IPS-15b (cell line): Measurements from ENCODE around the gene MCMBP.
A peak's percentile ranks its signal among the peaks of the same experiment; 100 is the strongest.
"Not testable (repeated sequence)": the region's sequence is repeated elsewhere in the genome, so short reads cannot be mapped to it uniquely, and the experiment has no call there.

Experiments
- H3K27me3 ChIP-seq: one replicate; pipeline ENCODE4 v1.6.1; 2013; ENCODE audit warnings: low read length; ENCODE audit not compliant: control insufficient read depth, insufficient read depth
- H3K36me3 ChIP-seq: one replicate; pipeline ENCODE4 v1.6.1; 2013; ENCODE audit warnings: low read length; ENCODE audit not compliant: control insufficient read depth, insufficient read depth
- H3K4me1 ChIP-seq: one replicate; pipeline ENCODE4 v1.6.1; 2013; ENCODE audit warnings: mild to moderate bottlenecking, low read length; ENCODE audit not compliant: control insufficient read depth, insufficient read depth
- H3K4me3 ChIP-seq: one replicate; pipeline ENCODE4 v1.5.1; 2013; ENCODE audit warnings: low read depth, low read length
- H3K9ac ChIP-seq: one replicate; pipeline ENCODE4 v1.6.1; 2013; ENCODE audit warnings: low read depth, mild to moderate bottlenecking, low read length
- H3K9me3 ChIP-seq: one replicate; pipeline ENCODE4 v1.6.1; 2013; ENCODE audit warnings: mild to moderate bottlenecking, low read length; ENCODE audit not compliant: control insufficient read depth, insufficient read depth

The MCMBP gene

GRCh38 chr10:119872610-119872859 lies at the start of gene MCMBP:
MCMBP (minus strand) TSS chr10:119872843; CDS start chr10:119872584, 259 bp downstream.
- no peaks in the 10 kb centered on the region for H3K9me3 ChIP-seq
- peaks cover 4% of the 10 kb centered on the region for H3K4me1 ChIP-seq
- peak within 1 kb of the TSS; percentile 87 for H3K9ac ChIP-seq
- no peaks in the 10 kb centered on the region for H3K27me3 ChIP-seq
- peak within 1 kb of the TSS; percentile 73 for H3K4me3 ChIP-seq
- no peaks in the 10 kb centered on the region for H3K36me3 ChIP-seq

GRCh38 chr10:119919826-119920225 lies 47.2 kb upstream of the MCMBP start:
- H3K4me1 ChIP-seq: no peaks in the 10 kb centered on the region
- no peak overlapping the region for H3K4me3 ChIP-seq
- peaks cover 25% of the 10 kb centered on the region for H3K36me3 ChIP-seq
- H3K9me3 ChIP-seq: no peaks in the 10 kb centered on the region
- H3K27me3 ChIP-seq: no peaks in the 10 kb centered on the region
- no peak overlapping the region for H3K9ac ChIP-seq

- no peaks in the 10 kb centered on the region for H3K27me3 ChIP-seq
- H3K36me3 ChIP-seq: peaks cover 23% of the 10 kb centered on the region
- no peaks in the 10 kb centered on the region for H3K9me3 ChIP-seq
- H3K4me3 ChIP-seq: no peak overlapping the region
- H3K4me1 ChIP-seq: no peaks in the 10 kb centered on the region
- no peak overlapping the region for H3K9ac ChIP-seq
Measured at GRCh38 chr10:119919271-119919670, 46.6 kb upstream of the MCMBP start.

GRCh38 chr10:119917777-119918176 lies 45.1 kb upstream of the MCMBP start:
- H3K4me3 ChIP-seq: no peak overlapping the region
- peaks cover 25% of the 10 kb centered on the region for H3K36me3 ChIP-seq
- no peaks in the 10 kb centered on the region for H3K27me3 ChIP-seq
- H3K4me1 ChIP-seq: no peaks in the 10 kb centered on the region
- no peak overlapping the region for H3K9ac ChIP-seq
- H3K9me3 ChIP-seq: no peaks in the 10 kb centered on the region

GRCh38 chr10:119910689-119911088 lies 38.0 kb upstream of the MCMBP start:
- H3K4me3 ChIP-seq: no peak overlapping the region
- H3K27me3 ChIP-seq: no peaks in the 10 kb centered on the region
- no peaks in the 10 kb centered on the region for H3K4me1 ChIP-seq
- H3K9ac ChIP-seq: no peak overlapping the region
- H3K9me3 ChIP-seq: no peaks in the 10 kb centered on the region
- peaks cover 13% of the 10 kb centered on the region for H3K36me3 ChIP-seq

- peaks cover 21% of the 10 kb centered on the region for H3K36me3 ChIP-seq
Measured at GRCh38 chr10:119908166-119908565, 35.5 kb upstream of the MCMBP start.

GRCh38 chr10:119907695-119908094 lies 35.1 kb upstream of the MCMBP start:
- not testable (repeated sequence) for H3K27me3 ChIP-seq, H3K9ac ChIP-seq, H3K4me1 ChIP-seq, H3K9me3 ChIP-seq, H3K4me3 ChIP-seq
- H3K36me3 ChIP-seq: peaks cover 22% of the 10 kb centered on the region

More at GRCh38 chr10:119908166-119908565, 35.5 kb upstream of the MCMBP start:
- Histone ChIP-seq H3K9ac (no peak overlapping the region), H3K4me1 (no peaks in the 10 kb centered on the region), H3K9me3 (no peaks in the 10 kb centered on the region), H3K4me3 (no peak overlapping the region), H3K27me3 (no peaks in the 10 kb centered on the region)

GRCh38 chr10:119903946-119904666 lies 31.5 kb upstream of the MCMBP start:
- Histone ChIP-seq H3K4me1 (no peaks in the 10 kb centered on the region), H3K27me3 (no peaks in the 10 kb centered on the region), H3K9ac (no peak overlapping the region), H3K4me3 (no peak overlapping the region), H3K9me3 (no peaks in the 10 kb centered on the region), H3K36me3 (peaks cover 21% of the 10 kb centered on the region)

GRCh38 chr10:119898577-119898976 lies 25.9 kb upstream of the MCMBP start:
- no peaks in the 10 kb centered on the region for H3K9me3 ChIP-seq
- H3K27me3 ChIP-seq: no peaks in the 10 kb centered on the region
- no peak overlapping the region for H3K9ac ChIP-seq
- no peak overlapping the region for H3K4me3 ChIP-seq
- no peaks in the 10 kb centered on the region for H3K4me1 ChIP-seq
- peaks cover 27% of the 10 kb centered on the region for H3K36me3 ChIP-seq

GRCh38 chr10:119896937-119897770 lies 24.5 kb upstream of the MCMBP start:
- no peaks in the 10 kb centered on the region for H3K9me3 ChIP-seq
- H3K36me3 ChIP-seq: peaks cover 19% of the 10 kb centered on the region
- H3K4me3 ChIP-seq: no peak overlapping the region
- no peaks in the 10 kb centered on the region for H3K27me3 ChIP-seq
- H3K4me1 ChIP-seq: no peaks in the 10 kb centered on the region
- no peak overlapping the region for H3K9ac ChIP-seq

GRCh38 chr10:119896061-119896655 lies 23.5 kb upstream of the MCMBP start:
- Histone ChIP-seq H3K4me1 (no peaks in the 10 kb centered on the region), H3K36me3 (peaks cover 19% of the 10 kb centered on the region), H3K4me3 (no peak overlapping the region), H3K9ac (no peak overlapping the region), H3K9me3 (no peaks in the 10 kb centered on the region), H3K27me3 (no peaks in the 10 kb centered on the region)
